ENCODE data around the gene EFCAB11. TPM values are rescaled to one million over a fixed set of nuclear protein-coding genes. Genes with fewer than 3 reads are reported as not detected.

Gene EFCAB11
- total and polyA plus RNA-seq, 2 experiments from 2014 or later, result 7.7 to 24.6 TPM

DNA sequence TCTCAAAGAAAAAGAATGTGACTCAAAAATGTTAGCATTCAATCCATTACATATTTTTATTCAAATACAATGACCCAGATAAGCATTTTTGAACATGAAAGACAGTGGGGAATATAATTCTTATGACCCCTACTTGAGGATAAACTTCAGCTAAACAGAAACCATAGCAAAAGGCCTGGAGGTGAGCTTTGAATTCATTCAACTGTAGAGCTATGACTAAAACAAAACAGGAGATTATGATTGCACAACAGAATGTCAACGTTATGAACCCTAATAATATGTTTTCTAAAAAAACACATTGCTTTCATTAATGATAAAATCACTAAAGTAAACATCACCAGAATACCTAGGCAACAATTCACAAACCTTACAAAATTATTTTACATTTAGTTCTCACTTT is 27.8 kb downstream of the EFCAB11 start (continued):
- TF ChIP-seq, protein P1, sequence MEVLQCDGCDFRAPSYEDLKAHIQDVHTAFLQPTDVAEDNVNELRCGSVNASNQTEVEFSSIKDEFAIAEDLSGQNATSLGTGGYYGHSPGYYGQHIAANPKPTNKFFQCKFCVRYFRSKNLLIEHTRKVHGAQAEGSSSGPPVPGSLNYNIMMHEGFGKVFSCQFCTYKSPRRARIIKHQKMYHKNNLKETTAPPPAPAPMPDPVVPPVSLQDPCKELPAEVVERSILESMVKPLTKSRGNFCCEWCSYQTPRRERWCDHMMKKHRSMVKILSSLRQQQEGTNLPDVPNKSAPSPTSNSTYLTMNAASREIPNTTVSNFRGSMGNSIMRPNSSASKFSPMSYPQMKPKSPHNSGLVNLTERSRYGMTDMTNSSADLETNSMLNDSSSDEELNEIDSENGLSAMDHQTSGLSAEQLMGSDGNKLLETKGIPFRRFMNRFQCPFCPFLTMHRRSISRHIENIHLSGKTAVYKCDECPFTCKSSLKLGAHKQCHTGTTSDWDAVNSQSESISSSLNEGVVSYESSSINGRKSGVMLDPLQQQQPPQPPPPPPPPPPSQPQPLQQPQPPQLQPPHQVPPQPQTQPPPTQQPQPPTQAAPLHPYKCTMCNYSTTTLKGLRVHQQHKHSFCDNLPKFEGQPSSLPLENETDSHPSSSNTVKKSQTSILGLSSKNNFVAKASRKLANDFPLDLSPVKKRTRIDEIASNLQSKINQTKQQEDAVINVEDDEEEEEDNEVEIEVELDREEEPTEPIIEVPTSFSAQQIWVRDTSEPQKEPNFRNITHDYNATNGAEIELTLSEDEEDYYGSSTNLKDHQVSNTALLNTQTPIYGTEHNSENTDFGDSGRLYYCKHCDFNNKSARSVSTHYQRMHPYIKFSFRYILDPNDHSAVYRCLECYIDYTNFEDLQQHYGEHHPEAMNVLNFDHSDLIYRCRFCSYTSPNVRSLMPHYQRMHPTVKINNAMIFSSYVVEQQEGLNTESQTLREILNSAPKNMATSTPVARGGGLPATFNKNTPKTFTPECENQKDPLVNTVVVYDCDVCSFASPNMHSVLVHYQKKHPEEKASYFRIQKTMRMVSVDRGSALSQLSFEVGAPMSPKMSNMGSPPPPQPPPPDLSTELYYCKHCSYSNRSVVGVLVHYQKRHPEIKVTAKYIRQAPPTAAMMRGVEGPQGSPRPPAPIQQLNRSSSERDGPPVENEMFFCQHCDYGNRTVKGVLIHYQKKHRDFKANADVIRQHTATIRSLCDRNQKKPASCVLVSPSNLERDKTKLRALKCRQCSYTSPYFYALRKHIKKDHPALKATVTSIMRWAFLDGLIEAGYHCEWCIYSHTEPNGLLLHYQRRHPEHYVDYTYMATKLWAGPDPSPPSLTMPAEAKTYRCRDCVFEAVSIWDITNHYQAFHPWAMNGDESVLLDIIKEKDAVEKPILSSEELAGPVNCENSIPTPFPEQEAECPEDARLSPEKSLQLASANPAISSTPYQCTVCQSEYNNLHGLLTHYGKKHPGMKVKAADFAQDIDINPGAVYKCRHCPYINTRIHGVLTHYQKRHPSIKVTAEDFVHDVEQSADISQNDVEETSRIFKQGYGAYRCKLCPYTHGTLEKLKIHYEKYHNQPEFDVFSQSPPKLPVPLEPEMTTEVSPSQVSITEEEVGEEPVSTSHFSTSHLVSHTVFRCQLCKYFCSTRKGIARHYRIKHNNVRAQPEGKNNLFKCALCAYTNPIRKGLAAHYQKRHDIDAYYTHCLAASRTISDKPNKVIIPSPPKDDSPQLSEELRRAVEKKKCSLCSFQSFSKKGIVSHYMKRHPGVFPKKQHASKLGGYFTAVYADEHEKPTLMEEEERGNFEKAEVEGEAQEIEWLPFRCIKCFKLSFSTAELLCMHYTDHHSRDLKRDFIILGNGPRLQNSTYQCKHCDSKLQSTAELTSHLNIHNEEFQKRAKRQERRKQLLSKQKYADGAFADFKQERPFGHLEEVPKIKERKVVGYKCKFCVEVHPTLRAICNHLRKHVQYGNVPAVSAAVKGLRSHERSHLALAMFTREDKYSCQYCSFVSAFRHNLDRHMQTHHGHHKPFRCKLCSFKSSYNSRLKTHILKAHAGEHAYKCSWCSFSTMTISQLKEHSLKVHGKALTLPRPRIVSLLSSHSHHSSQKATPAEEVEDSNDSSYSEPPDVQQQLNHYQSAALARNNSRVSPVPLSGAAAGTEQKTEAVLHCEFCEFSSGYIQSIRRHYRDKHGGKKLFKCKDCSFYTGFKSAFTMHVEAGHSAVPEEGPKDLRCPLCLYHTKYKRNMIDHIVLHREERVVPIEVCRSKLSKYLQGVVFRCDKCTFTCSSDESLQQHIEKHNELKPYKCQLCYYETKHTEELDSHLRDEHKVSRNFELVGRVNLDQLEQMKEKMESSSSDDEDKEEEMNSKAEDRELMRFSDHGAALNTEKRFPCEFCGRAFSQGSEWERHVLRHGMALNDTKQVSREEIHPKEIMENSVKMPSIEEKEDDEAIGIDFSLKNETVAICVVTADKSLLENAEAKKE (CRISPR knock-in tag; IDR thresholded peaks at IDR 0.05), result no peak
- TF ChIP-seq ZNF114 (CRISPR knock-in tag; IDR thresholded peaks at IDR 0.05), result no peak

DNA sequence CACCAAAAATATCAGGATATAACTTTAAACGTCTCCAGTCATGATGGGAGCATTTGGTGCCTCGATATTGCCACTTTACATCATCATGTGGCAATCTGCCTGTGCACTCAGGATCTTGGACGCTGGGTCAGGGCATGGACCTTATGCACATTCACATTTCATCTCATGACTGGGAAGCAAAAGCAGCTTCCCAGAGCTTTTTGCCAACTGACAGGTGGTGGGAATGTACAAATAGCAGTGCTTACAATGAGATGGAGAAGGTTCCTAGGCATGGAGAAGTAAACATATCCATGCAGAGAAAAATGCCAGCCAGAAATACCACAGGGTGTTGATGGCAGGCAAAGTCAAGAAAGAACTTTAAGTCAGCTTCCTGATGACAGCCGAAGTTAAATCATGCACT is 30.3 kb downstream of the EFCAB11 start:
- H3K4me3 ChIP-seq, result no peak overlapping the region
- H3F3A ChIP-seq (replicated peaks; ENCODE audit: low read depth), result no peaks in the 10 kb centered on the region; the same call in 1 of the 2 replicates
- no peak overlapping the region for H3K27ac Mint-ChIP-seq
- H3K36me3 Mint-ChIP-seq (ENCODE audit: low read depth), result no peaks in the 10 kb centered on the region; the same call in 2 of the 3 replicates
- no peak overlapping the region for H3K4me3 Mint-ChIP-seq
- H3K27ac ChIP-seq (ENCODE audit: low read depth), result no peak overlapping the region
- H3K27me3 Mint-ChIP-seq (ENCODE audit: insufficient read depth, low read depth, poor library complexity), result no peaks in the 10 kb centered on the region
- peaks cover 3% of the 10 kb centered on the region; the same call in 1 of the 2 replicates for H3K4me1 ChIP-seq (ENCODE audit: insufficient read depth)
- H3K27me3 ChIP-seq (ENCODE audit: insufficient read depth), result no peaks in the 10 kb centered on the region
- no peaks in the 10 kb centered on the region for H3K9me2 ChIP-seq (ENCODE audit: insufficient read depth)
- H3K9me3 Mint-ChIP-seq, result no peaks in the 10 kb centered on the region
- H3K79me2 ChIP-seq (replicated peaks; ENCODE audit: insufficient read depth), result no peaks in the 10 kb centered on the region
- ATAC-seq (no peak), DNase-seq (ENCODE audit: low spot score) (no peak)
- TF ChIP-seq POLR2AphosphoS5 (IDR thresholded peaks at IDR 0.05; ENCODE audit: low read depth), result no peak
- TF ChIP-seq, protein P2, sequence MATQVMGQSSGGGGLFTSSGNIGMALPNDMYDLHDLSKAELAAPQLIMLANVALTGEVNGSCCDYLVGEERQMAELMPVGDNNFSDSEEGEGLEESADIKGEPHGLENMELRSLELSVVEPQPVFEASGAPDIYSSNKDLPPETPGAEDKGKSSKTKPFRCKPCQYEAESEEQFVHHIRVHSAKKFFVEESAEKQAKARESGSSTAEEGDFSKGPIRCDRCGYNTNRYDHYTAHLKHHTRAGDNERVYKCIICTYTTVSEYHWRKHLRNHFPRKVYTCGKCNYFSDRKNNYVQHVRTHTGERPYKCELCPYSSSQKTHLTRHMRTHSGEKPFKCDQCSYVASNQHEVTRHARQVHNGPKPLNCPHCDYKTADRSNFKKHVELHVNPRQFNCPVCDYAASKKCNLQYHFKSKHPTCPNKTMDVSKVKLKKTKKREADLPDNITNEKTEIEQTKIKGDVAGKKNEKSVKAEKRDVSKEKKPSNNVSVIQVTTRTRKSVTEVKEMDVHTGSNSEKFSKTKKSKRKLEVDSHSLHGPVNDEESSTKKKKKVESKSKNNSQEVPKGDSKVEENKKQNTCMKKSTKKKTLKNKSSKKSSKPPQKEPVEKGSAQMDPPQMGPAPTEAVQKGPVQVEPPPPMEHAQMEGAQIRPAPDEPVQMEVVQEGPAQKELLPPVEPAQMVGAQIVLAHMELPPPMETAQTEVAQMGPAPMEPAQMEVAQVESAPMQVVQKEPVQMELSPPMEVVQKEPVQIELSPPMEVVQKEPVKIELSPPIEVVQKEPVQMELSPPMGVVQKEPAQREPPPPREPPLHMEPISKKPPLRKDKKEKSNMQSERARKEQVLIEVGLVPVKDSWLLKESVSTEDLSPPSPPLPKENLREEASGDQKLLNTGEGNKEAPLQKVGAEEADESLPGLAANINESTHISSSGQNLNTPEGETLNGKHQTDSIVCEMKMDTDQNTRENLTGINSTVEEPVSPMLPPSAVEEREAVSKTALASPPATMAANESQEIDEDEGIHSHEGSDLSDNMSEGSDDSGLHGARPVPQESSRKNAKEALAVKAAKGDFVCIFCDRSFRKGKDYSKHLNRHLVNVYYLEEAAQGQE (IDR thresholded peaks at IDR 0.05; ENCODE audit: unreplicated experiment), result no peak
- no peak for TF ChIP-seq STAT1 (IDR thresholded peaks at IDR 0.05; ENCODE audit: unreplicated experiment)
- TF ChIP-seq, protein P3, sequence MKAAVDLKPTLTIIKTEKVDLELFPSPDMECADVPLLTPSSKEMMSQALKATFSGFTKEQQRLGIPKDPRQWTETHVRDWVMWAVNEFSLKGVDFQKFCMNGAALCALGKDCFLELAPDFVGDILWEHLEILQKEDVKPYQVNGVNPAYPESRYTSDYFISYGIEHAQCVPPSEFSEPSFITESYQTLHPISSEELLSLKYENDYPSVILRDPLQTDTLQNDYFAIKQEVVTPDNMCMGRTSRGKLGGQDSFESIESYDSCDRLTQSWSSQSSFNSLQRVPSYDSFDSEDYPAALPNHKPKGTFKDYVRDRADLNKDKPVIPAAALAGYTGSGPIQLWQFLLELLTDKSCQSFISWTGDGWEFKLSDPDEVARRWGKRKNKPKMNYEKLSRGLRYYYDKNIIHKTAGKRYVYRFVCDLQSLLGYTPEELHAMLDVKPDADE (IDR thresholded peaks at IDR 0.05), result no peak
- no peak for TF ChIP-seq NANOG (IDR thresholded peaks at IDR 0.05; ENCODE audit: borderline replicate concordance)
- no peak for TF ChIP-seq EZH2phosphoT487 (IDR thresholded peaks at IDR 0.05; ENCODE audit: unreplicated experiment)
- no peak for TF ChIP-seq JUNB (IDR thresholded peaks at IDR 0.05; ENCODE audit: unreplicated experiment)
- TF ChIP-seq EZH2 (IDR thresholded peaks at IDR 0.05; ENCODE audit: low read depth, unreplicated experiment), result no peak
- no peaks in the 10 kb centered on the region; the same call in 1 of the 2 replicates for H4K20me1 ChIP-seq (replicated peaks; ENCODE audit: insufficient read depth)
- H2AFZ ChIP-seq, result no peak overlapping the region
- H3K4me1 Mint-ChIP-seq, result peaks cover 10% of the 10 kb centered on the region; the same call in 2 of the 3 replicates
- H3K4me2 ChIP-seq, result no peak overlapping the region
- H3K36me3 ChIP-seq (ENCODE audit: insufficient read depth), result no peaks in the 10 kb centered on the region

Data from GM23338 (cell line).